Naive thymus-derived CD8-positive, alpha-beta T cell (primary cell): ENCODE measurements around the gene C9orf57. TPM values are rescaled to one million over a fixed set of nuclear protein-coding genes. Genes with fewer than 3 reads are reported as not detected.
A peak's percentile ranks its signal among the peaks of the same experiment; 100 is the strongest.

Experiments
- ATAC-seq, 2 donors: fragments of 150-1000 bp; cut with Tn5 transposase in 1 of 2; sonication (Bioruptor Pico), chemical (Tn5 transposase) in 1 of 2; 1 replicate in 1 of 2; 2 replicates in 1 of 2; pipeline ENCODE4 v1.10.0; 2021; ENCODE audit warnings: mild to moderate bottlenecking in 2 of 2, moderate library complexity in 2 of 2
- POLR2A ChIA-PET: fragments of 350-600 bp; sonication (Branson Sonifier 250); formaldehyde crosslinking; loops from one replicate; lab custom pipeline; 2021; ENCODE audit warnings: antibody characterized with exemption; lab: Charles Lee
- DNase-seq, 10 donors: peaks; one replicate each; pipeline versions ENCODE4 v3.0.0 to v3.0.0-alpha.2; 2020 to 2022
- H3K27ac Mint-ChIP-seq, 10 donors: one replicate each; pipeline ENCODE4 v1.8.0; 2020 to 2022; ENCODE audit warnings: mild to moderate bottlenecking in 10 of 10, mixed read lengths in 10 of 10, moderate library complexity in 4 of 10, inconsistent platforms in 1 of 10
- H3K27me3 Mint-ChIP-seq, 5 donors: one replicate each; pipeline ENCODE4 v1.8.0; 2021 to 2022; ENCODE audit warnings: mixed read lengths in 5 of 5
- H3K36me3 Mint-ChIP-seq, 3 donors: one replicate each; pipeline ENCODE4 v1.8.0; 2020 to 2022; ENCODE audit warnings: mixed read lengths in 3 of 3, mild to moderate bottlenecking in 2 of 3, inconsistent platforms in 1 of 3
- H3K4me1 Mint-ChIP-seq, 4 donors: one replicate each; pipeline ENCODE4 v1.8.0; 2021 to 2022; ENCODE audit warnings: mixed read lengths in 4 of 4
- H3K4me3 Mint-ChIP-seq, 10 donors: one replicate each; pipeline ENCODE4 v1.8.0; 2020 to 2022; ENCODE audit warnings: mild to moderate bottlenecking in 10 of 10, mixed read lengths in 10 of 10, moderate library complexity in 6 of 10, inconsistent platforms in 1 of 10
- H3K9me3 Mint-ChIP-seq, 9 donors: one replicate each; pipeline ENCODE4 v1.8.0; 2020 to 2022; ENCODE audit warnings: mixed read lengths in 9 of 9, mild to moderate bottlenecking in 3 of 9, inconsistent platforms in 1 of 9, moderate library complexity in 1 of 9
- polyA plus RNA-seq, 3 donors: library from polyadenylated mRNA; unstranded; fragments of 300-500 nt; fragmentation: Illumina TruSeq; gene quantifications; one replicate each; pipeline ENCODE4 v1.2.3, GENCODE V29; 2021
- total RNA-seq, 8 experiments: library from RNA in 2 of 8; stranded (reverse) in 2 of 8; gene quantifications; one replicate each; pipeline ENCODE4 v1.2.3 and lab custom pipeline; 2021 to 2026

Gene C9orf57
- total and polyA plus RNA-seq, 5 experiments from 2014 or later = not detected

- Mint-ChIP-seq H3K27me3 (peaks cover 5 to 38% (median 16%) of the 10 kb centered on the region in 5 donors), H3K4me1 (peaks cover 2 to 7% (median 3%) of the 10 kb centered on the region in 4 donors), H3K4me3 (no peak overlapping the region), H3K27ac (no peak overlapping the region), H3K9me3 (no peaks in the 10 kb centered on the region), H3K36me3 (no peaks in the 10 kb centered on the region)
- ATAC-seq (no peak), DNase-seq (no peak)
- POLR2A ChIA-PET = no interaction called here
Measured at GRCh38 chr9:72042928-72043327, 17.5 kb downstream of the C9orf57 start.

- Mint-ChIP-seq H3K4me3 (no peak overlapping the region), H3K4me1 (peaks cover 2 to 7% (median 3%) of the 10 kb centered on the region in 4 donors), H3K36me3 (no peaks in the 10 kb centered on the region), H3K27me3 (peaks cover 4 to 38% (median 14%) of the 10 kb centered on the region in 5 donors), H3K9me3 (no peaks in the 10 kb centered on the region), H3K27ac (no peak overlapping the region)
- POLR2A ChIA-PET = interaction anchor here (0.7 kb wide), 1 partner anchor 280 kb away, joined by 3 read pairs; no protein-coding TSS in a partner anchor
- ATAC-seq = no peak
- no peak for DNase-seq
Measured at GRCh38 chr9:72041775-72042194, 18.6 kb downstream of the C9orf57 start.

DNA sequence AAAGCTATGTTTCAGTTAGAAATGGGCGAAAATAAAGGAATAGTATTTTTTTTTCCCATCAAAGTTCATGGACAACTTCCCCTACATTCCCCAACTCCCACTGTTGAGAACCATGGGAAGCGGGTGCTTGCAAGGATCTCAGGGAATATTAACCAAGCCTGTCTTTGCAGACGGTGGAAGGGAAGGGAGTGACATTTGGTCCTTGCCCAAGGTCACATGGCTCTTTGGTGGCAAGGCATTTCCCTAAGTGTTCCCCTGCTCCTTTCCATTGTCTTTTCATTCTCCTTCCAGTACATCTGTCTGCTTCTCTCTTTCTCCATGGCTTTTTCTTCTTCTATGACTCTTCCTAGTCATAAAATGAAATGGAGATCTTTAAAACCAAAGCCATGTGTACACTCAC, 19.0 kb downstream of the C9orf57 start:
- Mint-ChIP-seq H3K27me3 (peaks cover 4 to 35% (median 14%) of the 10 kb centered on the region in 5 donors), H3K4me3 (no peak overlapping the region), H3K27ac (no peak overlapping the region), H3K4me1 (peaks cover 2 to 7% (median 3%) of the 10 kb centered on the region in 4 donors), H3K36me3 (no peaks in the 10 kb centered on the region), H3K9me3 (no peaks in the 10 kb centered on the region)
- ATAC-seq (no peak), DNase-seq (no peak)
- POLR2A ChIA-PET = interaction anchor here (0.7 kb wide), 1 partner anchor 280 kb away, joined by 3 read pairs; no protein-coding TSS in a partner anchor

DNA sequence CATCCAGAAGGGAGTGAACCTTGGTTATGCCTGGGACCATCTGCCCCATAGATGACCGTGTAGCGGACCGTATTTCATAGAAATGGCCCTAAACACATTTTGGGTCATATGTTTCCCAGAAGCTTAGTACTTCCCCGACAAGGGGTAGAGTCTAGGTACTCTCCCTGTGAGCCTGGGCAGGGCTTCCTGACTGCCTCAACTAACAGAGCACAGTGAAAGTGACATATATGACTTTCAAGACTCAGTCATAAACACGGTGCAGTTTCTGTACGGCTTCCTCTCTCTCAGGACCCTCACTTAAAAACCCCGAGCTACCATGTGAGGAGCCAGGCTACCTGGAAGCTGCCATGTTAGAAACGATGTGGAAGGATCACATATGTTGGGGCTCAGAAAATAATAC, 20.9 kb downstream of the C9orf57 start:
- ATAC-seq (no peak), DNase-seq (no peak)
- POLR2A ChIA-PET = no interaction called here
- Mint-ChIP-seq H3K9me3 (no peaks in the 10 kb centered on the region), H3K4me3 (no peak overlapping the region), H3K4me1 (peaks cover 2 to 7% (median 3%) of the 10 kb centered on the region in 4 donors), H3K27ac (no peak overlapping the region), H3K36me3 (no peaks in the 10 kb centered on the region), H3K27me3 (peaks cover 4 to 23% (median 11%) of the 10 kb centered on the region in 5 donors)

GRCh38 chr9:72038890-72039410, 21.5 kb downstream of the C9orf57 start:
- Mint-ChIP-seq H3K27me3 (peaks cover 4 to 23% (median 11%) of the 10 kb centered on the region in 5 donors), H3K4me3 (peak overlapping the region in 1 of 10 donors; percentile 29), H3K9me3 (no peaks in the 10 kb centered on the region), H3K4me1 (peaks cover 2 to 7% (median 3%) of the 10 kb centered on the region in 4 donors), H3K27ac (peak overlapping the region in 3 of 10 donors; percentile 24 to 70 (median 32)), H3K36me3 (no peaks in the 10 kb centered on the region)
- ATAC-seq (peak; percentile 63 to 70), DNase-seq (peak; percentile 20 to 74 (median 50))
- POLR2A ChIA-PET = interaction anchor here (0.5 kb wide), 1 partner anchor 421 kb away, joined by 3 read pairs; no protein-coding TSS in a partner anchor

DNA sequence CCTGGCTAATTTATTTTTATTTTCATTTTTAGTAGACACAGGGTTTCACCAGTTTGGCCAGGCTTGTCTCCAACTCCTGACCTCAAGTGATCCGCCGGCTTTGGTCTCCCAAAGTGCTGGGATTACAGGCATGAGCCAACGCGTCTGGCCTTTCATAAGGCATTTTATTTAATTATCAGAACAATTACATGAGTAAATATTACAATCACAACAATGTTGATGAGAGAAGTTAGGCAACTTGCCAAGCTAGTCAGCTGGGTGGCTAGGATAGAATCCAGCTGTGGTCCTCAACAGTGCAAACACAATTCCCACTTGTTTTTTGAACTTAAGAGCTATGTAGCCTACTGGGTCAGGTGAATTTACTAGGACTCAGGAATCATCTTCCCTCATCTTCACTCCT, 22.0 kb downstream of the C9orf57 start:
- ATAC-seq = no peak

DNA sequence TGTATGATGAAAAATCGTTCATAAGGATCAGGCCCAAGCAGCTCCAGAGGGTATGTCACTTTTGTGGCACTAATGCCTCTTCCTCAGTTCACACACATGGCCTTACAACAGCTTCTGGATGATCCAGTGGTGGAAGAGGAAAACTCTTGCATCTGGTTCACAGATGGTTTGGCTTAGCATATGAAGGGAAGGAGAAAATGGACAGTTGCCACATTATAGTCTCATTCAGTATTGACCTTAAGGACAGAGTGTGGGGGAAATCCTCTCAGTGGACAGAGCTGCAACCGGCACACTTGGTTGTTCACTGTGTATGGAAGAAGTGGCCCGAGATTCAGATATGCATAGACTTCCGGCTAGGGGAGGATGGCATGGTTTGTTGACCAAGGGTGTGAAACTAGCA, 22.8 kb downstream of the C9orf57 start:
- Mint-ChIP-seq H3K9me3 (no peaks in the 10 kb centered on the region), H3K27ac (no peak overlapping the region), H3K36me3 (no peaks in the 10 kb centered on the region), H3K4me1 (peaks cover 2 to 7% (median 3%) of the 10 kb centered on the region in 4 donors), H3K27me3 (peaks cover 4 to 18% (median 6%) of the 10 kb centered on the region in 5 donors), H3K4me3 (no peak overlapping the region)
- ATAC-seq (no peak), DNase-seq (no peak)
- POLR2A ChIA-PET = no interaction called here

More for the DNA sequence above, 22.0 kb downstream of the C9orf57 start:
- Mint-ChIP-seq H3K4me1 (peaks cover 2 to 7% (median 3%) of the 10 kb centered on the region in 4 donors), H3K27me3 (peaks cover 4 to 23% (median 11%) of the 10 kb centered on the region in 5 donors), H3K27ac (no peak overlapping the region), H3K36me3 (no peaks in the 10 kb centered on the region), H3K4me3 (no peak overlapping the region), H3K9me3 (no peaks in the 10 kb centered on the region)
- POLR2A ChIA-PET = no interaction called here
- DNase-seq = no peak

DNA sequence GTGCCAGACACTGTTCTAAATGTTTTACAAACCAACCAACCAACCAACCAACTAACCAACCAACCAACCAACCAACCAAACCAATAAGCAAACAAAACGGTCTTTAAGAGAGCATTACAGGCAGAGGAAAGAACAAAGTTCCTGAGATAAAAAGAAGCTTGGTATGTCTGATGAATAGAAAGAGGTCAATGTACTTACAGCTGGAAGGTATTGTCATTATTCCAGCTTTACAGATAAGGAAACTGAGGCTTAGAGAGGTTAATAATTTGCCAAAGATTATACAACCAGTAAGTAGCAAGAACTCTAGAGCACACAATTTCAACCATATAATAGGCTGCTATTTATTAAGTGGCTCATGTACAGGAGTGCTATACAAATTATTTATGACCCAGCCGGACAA, 29.6 kb downstream of the C9orf57 start:
- Mint-ChIP-seq H3K36me3 (no peaks in the 10 kb centered on the region), H3K27ac (no peak overlapping the region), H3K9me3 (no peaks in the 10 kb centered on the region), H3K4me3 (no peak overlapping the region), H3K27me3 (peaks cover 0 to 13% (median 2%) of the 10 kb centered on the region in 5 donors), H3K4me1 (no peaks in the 10 kb centered on the region)
- no peak for DNase-seq
- no peak for ATAC-seq
- POLR2A ChIA-PET = interaction anchor here (0.6 kb wide), 1 partner anchor 338 kb away, joined by 13 read pairs; no protein-coding TSS in a partner anchor

DNA sequence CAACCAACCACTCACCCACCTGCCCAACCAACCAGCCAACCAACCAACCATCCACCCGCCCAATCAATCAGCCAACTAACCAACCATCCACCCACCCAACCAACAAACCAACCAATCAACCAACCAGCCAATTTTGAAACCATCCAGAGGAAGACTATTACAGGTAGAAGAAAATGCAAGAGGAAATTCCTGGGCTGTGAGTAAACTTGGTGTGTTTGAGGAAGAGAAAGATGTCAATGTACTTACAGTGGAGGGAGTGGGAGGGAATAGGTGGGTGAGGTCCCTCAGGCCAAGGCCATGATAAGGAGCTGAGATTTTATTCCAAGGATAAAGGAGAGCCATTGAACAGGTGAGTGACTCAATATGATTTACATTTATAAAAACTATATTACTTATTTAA, 30.4 kb downstream of the C9orf57 start:
- POLR2A ChIA-PET = interaction anchor here (0.6 kb wide), 1 partner anchor 338 kb away, joined by 13 read pairs; no protein-coding TSS in a partner anchor
- no peak overlapping the region for H3K4me3 Mint-ChIP-seq

DNA sequence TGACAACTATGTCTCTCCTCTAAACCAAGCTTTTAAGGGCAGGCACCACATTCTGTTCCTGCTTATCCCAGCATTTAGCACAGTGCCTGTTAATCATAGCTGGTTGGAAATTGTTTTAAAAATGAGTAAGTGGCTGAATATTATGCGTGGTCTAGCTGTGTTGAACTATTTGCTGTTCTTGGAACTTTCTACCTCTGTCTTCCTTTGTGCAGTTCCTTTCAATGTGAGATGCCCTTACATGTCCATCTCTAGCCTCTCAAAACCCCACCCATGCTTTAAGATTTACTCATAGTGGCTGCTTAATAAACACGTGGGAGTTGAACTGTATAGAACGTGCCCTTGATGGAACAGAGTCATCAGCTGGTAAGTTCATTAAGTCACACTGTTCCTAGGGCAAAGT, 34.5 kb downstream of the C9orf57 start:
- peak overlapping the region in 1 of 10 donors; percentile 56 for H3K27ac Mint-ChIP-seq
- H3K9me3 Mint-ChIP-seq = no peaks in the 10 kb centered on the region
- POLR2A ChIA-PET = no interaction called here
- H3K36me3 Mint-ChIP-seq = no peaks in the 10 kb centered on the region
- ATAC-seq = no peak
- peaks cover 0 to 8% (median 2%) of the 10 kb centered on the region in 5 donors for H3K27me3 Mint-ChIP-seq
- no peak overlapping the region for H3K4me3 Mint-ChIP-seq
- H3K4me1 Mint-ChIP-seq = no peaks in the 10 kb centered on the region
- no peak for DNase-seq

More for the DNA sequence above, 30.4 kb downstream of the C9orf57 start:
- Mint-ChIP-seq H3K27me3 (peaks cover 0 to 8% (median 2%) of the 10 kb centered on the region in 5 donors), H3K27ac (no peak overlapping the region), H3K36me3 (no peaks in the 10 kb centered on the region), H3K4me1 (no peaks in the 10 kb centered on the region), H3K9me3 (no peaks in the 10 kb centered on the region)
- ATAC-seq (no peak), DNase-seq (no peak)

DNA sequence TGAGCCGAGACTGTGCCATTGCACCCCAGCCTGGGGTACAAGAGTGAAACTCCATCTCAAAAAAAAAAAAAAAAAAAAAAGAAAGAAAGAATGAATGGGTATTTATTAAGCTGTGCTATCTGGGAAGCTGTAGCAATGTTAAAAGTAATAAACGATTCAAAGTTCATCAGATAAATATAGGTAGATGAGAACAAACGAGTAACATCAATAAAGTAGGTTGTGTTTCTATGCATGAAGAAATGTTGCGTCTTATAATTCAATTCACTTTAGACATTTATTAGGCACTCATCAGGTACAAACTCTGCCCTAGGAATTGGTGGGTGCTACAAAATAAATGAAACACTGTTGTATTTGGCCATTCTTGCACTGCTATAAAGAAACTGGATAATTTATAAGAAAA, 36.8 kb downstream of the C9orf57 start:
- Mint-ChIP-seq H3K27ac (peak overlapping the region in 1 of 10 donors; percentile 53), H3K36me3 (no peaks in the 10 kb centered on the region), H3K4me1 (no peaks in the 10 kb centered on the region), H3K27me3 (peaks cover 0 to 4% (median 2%) of the 10 kb centered on the region in 5 donors), H3K4me3 (no peak overlapping the region), H3K9me3 (no peaks in the 10 kb centered on the region)
- POLR2A ChIA-PET = interaction anchor here (0.6 kb wide), 1 partner anchor 75 kb away, joined by 3 read pairs; no protein-coding TSS in a partner anchor
- ATAC-seq (no peak), DNase-seq (no peak)

DNA sequence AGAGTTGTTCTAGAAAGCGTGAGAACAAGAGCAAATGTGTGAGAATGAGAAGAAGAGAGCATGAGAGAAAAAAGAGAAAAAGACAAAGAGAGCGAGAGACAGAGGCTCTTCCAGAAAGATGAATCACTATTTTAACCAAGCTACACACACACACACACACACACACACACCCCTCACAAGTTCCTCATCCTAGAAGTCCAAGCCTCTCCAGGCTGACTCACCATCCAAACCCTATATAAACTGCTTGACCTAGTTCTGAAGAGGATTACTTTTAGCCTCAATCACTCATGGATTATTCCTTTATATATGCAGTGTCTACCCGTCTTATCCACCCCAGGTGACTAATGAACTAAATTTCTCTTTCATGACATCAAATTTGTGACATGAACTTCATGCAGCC, 37.6 kb downstream of the C9orf57 start:
- Mint-ChIP-seq H3K27me3 (peaks cover 0 to 4% (median 1%) of the 10 kb centered on the region in 5 donors), H3K4me3 (no peak overlapping the region), H3K9me3 (no peaks in the 10 kb centered on the region), H3K36me3 (no peaks in the 10 kb centered on the region), H3K4me1 (no peaks in the 10 kb centered on the region), H3K27ac (peak overlapping the region in 1 of 10 donors; percentile 65)
- POLR2A ChIA-PET = interaction anchor here (0.6 kb wide), 2 partner anchors 74 to 204 kb away, joined by 3 to 4 read pairs; no protein-coding TSS in a partner anchor
- no peak for DNase-seq
- ATAC-seq = no peak

DNA sequence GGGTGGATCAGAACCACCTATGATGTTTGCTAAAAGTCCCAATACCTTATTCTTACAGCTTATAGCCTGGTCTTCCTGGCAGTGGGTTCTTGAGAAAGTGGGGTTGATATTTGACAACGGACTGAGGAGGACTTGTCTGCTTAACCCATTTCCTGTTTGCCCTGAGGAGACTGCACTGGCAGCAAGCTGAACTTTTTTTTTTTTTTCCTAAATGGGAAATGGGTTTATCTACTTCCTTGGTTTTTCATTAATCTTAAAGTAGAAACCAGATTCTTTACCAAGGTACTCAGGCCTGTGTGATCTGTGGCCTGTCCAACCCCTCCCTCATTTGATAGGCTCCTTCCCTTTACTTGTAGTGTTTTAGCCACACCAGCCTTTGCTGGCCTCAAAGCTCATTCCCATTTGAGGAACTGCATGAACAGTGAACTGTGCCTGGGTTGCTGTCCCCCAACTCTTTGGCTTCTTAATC, 47.1 kb downstream of the C9orf57 start:
- H3K9me3 Mint-ChIP-seq = no peaks in the 10 kb centered on the region
- POLR2A ChIA-PET = no interaction called here
- H3K4me3 Mint-ChIP-seq = no peak overlapping the region
- peak overlapping the region in 7 of 10 donors; percentile 6 to 76 (median 14) for H3K27ac Mint-ChIP-seq
- peaks cover 6 to 14% (median 8%) of the 10 kb centered on the region in 4 donors for H3K4me1 Mint-ChIP-seq
- ATAC-seq (no peak), DNase-seq (no peak)
- H3K36me3 Mint-ChIP-seq = peaks cover 0 to 2% (median 0%) of the 10 kb centered on the region in 3 donors
- no peaks in the 10 kb centered on the region for H3K27me3 Mint-ChIP-seq
